Astrocyte of the cerebellum (primary cell): ENCODE results near the gene ABCA6.

ENCODE experiments used
- DNase-seq: peaks from one replicate; pipeline ENCODE4 v3.0.0-alpha.2; 2011; ENCODE audit warnings: low read depth
- H3K4me3 ChIP-seq: 2 replicates; pipeline ENCODE4 v1.5.1; 2011; ENCODE audit warnings: mild to moderate bottlenecking, low read depth, low read length, moderate library complexity
- in situ Hi-C: cut with HindIII; loops from 2 replicates; pipeline ENCODE4 v1.10.0; 2017; ENCODE audit warnings: low sequenced_read_pairs
- TF ChIP-seq, protein P1 (sequence below): IDR thresholded peaks from 2 replicates; pipeline ENCODE4 v1.5.1; 2012; ENCODE audit warnings: low read length, low read depth, moderate library complexity, mild to moderate bottlenecking; ENCODE audit errors: missing control alignments

Gene ABCA6

DNA sequence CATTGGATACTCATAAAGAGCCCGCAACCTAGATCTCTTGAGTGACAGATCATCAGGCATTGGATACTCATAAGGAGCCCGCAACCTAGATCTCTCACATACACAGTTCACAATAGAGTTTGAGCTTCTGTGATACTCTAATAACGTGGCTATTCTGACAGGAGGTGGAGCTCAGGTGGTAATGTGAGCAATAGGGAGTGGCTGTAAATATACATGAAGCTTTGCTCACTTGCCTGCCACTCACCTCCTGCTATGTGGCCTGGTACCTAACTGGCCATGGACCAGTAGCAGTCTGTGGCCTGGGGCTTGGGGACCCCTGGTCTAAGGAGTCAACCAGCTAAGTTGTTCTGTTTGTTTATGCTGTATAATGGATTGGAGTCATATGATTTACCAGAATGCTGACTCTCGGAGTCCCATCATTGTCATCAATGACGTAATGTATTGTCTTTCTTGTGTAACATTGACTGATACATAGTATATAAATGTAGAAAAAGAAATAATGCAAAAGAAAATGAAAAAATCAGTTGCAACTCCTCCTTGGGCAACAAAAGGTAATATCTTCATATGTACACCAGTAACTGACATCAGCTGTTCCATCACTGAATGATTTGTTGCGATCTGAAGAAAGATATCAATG lies 98.5 kb downstream of the ABCA6 start:
- no peak for DNase-seq
- no peak overlapping the region for H3K4me3 ChIP-seq
- in situ Hi-C loops: no loop called here
- TF ChIP-seq, protein P1, sequence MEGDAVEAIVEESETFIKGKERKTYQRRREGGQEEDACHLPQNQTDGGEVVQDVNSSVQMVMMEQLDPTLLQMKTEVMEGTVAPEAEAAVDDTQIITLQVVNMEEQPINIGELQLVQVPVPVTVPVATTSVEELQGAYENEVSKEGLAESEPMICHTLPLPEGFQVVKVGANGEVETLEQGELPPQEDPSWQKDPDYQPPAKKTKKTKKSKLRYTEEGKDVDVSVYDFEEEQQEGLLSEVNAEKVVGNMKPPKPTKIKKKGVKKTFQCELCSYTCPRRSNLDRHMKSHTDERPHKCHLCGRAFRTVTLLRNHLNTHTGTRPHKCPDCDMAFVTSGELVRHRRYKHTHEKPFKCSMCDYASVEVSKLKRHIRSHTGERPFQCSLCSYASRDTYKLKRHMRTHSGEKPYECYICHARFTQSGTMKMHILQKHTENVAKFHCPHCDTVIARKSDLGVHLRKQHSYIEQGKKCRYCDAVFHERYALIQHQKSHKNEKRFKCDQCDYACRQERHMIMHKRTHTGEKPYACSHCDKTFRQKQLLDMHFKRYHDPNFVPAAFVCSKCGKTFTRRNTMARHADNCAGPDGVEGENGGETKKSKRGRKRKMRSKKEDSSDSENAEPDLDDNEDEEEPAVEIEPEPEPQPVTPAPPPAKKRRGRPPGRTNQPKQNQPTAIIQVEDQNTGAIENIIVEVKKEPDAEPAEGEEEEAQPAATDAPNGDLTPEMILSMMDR: no peak

DNA sequence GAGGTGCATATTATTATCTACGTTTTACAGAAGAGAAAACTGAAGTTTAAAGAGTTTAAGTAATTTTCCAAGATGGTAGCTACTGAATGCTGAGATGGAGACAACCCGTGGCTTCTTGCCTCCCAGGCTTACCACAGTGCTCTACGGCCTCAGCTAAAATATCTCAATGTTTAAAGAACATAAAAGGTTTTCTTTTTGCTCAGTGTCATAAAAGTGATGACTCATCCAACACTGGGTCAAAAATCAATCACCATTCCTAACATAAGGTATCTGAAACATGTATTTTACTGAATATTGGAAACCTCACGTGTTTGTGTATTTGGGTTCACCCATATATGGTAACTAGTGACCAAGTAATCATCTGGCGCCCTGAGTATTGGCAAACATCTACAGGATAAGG lies 99.4 kb downstream of the ABCA6 start:
- TF ChIP-seq, protein P1: no peak
- H3K4me3 ChIP-seq: no peak overlapping the region
- DNase-seq: no peak
- in situ Hi-C loops: no loop called here

DNA sequence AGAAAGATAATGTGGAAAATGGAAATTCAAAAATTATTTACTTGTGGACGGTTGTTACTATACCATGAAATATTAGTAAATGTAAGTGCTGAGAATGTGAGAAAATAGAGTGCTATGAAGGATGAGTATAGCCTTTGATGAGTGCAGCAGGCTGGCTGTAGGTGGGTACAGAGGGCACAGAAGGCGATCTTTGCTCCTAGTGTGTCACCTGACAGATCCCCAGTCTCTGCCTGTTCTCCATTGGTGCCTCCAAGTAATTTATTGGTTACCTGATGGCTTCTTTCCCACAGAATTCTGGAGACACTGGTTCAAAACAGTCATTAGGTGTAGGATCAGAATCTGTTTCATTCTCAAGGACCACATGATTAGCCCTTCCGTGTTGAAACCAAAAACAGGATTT lies 109.9 kb downstream of the ABCA6 start:
- in situ Hi-C loops: no loop called here
- no peak overlapping the region for H3K4me3 ChIP-seq
- TF ChIP-seq, protein P1: no peak
- no peak for DNase-seq

DNA sequence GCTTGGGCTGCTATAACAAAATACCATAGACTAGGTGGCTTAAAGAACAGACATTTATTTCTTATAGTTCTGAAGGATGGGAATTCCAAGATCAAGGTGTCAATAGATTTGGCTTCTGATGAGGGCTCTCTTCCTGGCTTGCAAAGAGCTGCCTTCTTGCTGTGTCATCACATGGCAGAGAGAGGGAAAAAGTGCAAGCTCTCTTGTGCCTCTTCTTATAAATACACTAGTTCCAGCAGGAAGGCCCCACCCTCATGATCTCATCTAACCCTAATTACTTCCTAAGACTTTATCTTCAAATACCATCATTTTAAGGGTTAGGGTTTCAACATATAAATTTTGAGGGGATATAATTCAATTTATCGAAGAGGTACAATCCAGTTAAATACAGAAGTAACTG lies 111.5 kb downstream of the ABCA6 start:
- DNase-seq: no peak
- TF ChIP-seq, protein P1: no peak
- no peak overlapping the region for H3K4me3 ChIP-seq
- in situ Hi-C loops: no loop called here
